H1 (cell line): ENCODE data around the gene TARBP2. TPM values are rescaled to one million over a fixed set of nuclear protein-coding genes. Genes with fewer than 3 reads are reported as not detected.

Experiments used
- CTCF ChIA-PET: fragments of 300-600 bp; sonication (Branson Sonifier 250); formaldehyde crosslinking; loops from one replicate; lab custom pipeline; 2021; ENCODE audit not compliant: partially characterized antibody; lab: Charles Lee
- POLR2A ChIA-PET: fragments of 300-600 bp; sonication (Branson Sonifier 250); formaldehyde crosslinking; loops from one replicate; lab custom pipeline; 2021; ENCODE audit warnings: inconsistent platforms; ENCODE audit not compliant: partially characterized antibody; lab: Charles Lee
- DNase-seq, 2 experiments: peaks; one replicate each; pipeline versions ENCODE4 v3.0.0 to v3.0.0-alpha.2; 2010 to 2022; ENCODE audit warnings: low spot score in 2 of 2, low read depth in 1 of 2, mixed read lengths in 1 of 2
- FAIRE-seq: peaks from 2 replicates; lab custom pipeline; 2011; peaks lifted over from hg19 to GRCh38; lab: Jason Lieb, UNC
- H2AFZ ChIP-seq: 2 replicates; pipeline ENCODE4 v1.8.1; 2012; ENCODE audit warnings: low read length, inconsistent platforms
- H2AK5ac ChIP-seq: 2 replicates; pipeline ENCODE4 v1.6.1; 2013; ENCODE audit warnings: low read depth, low read length
- H2BK120ac ChIP-seq: replicated peaks from 2 replicates; pipeline ENCODE3; 2013; ENCODE audit warnings: low read depth, low read length, inconsistent platforms
- H2BK12ac ChIP-seq: 2 replicates; pipeline ENCODE4 v1.6.1; 2013; ENCODE audit warnings: low read depth, low read length
- H2BK15ac ChIP-seq: 2 replicates; pipeline ENCODE4 v1.6.1; 2013; ENCODE audit warnings: low read length
- H2BK20ac ChIP-seq: 2 replicates; pipeline ENCODE4 v1.6.1; 2013; ENCODE audit warnings: low read length
- H2BK5ac ChIP-seq: 2 replicates; pipeline ENCODE4 v1.6.1; 2013; ENCODE audit warnings: low read depth, low read length
- H3K14ac ChIP-seq: 2 replicates; pipeline ENCODE4 v1.6.1; 2013; ENCODE audit warnings: inconsistent platforms; ENCODE audit not compliant: insufficient read length
- H3K18ac ChIP-seq: 2 replicates; pipeline ENCODE4 v1.6.1; 2013; ENCODE audit warnings: low read length; ENCODE audit errors: extremely low read depth
- H3K23ac ChIP-seq: 2 replicates; pipeline ENCODE4 v1.6.1; 2013; ENCODE audit warnings: inconsistent platforms; ENCODE audit not compliant: insufficient read length
- H3K23me2 ChIP-seq: 2 replicates; pipeline ENCODE4 v1.6.1; 2013; ENCODE audit warnings: low read depth, low read length
- H3K27ac ChIP-seq: 2 replicates; pipeline ENCODE4 v1.6.1; 2011; ENCODE audit warnings: low read depth, low read length, inconsistent platforms
- H3K27me3 ChIP-seq, 4 experiments: replicated peaks in 1 of 4; 1 replicate in 1 of 4; 2 replicates in 3 of 4; pipeline versions ENCODE4 v1.6.1 to v1.8.1; 2011 to 2013; ENCODE audit warnings: low read length in 3 of 4, mild to moderate bottlenecking in 3 of 4, inconsistent platforms in 2 of 4, mixed read lengths in 2 of 4, moderate library complexity in 1 of 4; ENCODE audit not compliant: control insufficient read depth in 3 of 4, insufficient read depth in 3 of 4; ENCODE audit errors: extremely low read depth in 1 of 4
- H3K36me3 ChIP-seq, 4 experiments: 2 replicates each; pipeline versions ENCODE4 v1.6.1 to v1.8.1; 2011 to 2013; ENCODE audit warnings: mild to moderate bottlenecking in 4 of 4, low read length in 3 of 4, moderate library complexity in 2 of 4, control low read depth in 1 of 4, inconsistent platforms in 1 of 4; ENCODE audit not compliant: insufficient read depth in 4 of 4, control insufficient read depth in 2 of 4
- H3K4ac ChIP-seq: replicated peaks from 2 replicates; pipeline ENCODE3; 2013; ENCODE audit warnings: low read length, low read depth, mixed read lengths, inconsistent platforms; ENCODE audit not compliant: insufficient read length
- H3K4me1 ChIP-seq, 4 experiments: replicated peaks in 1 of 4; 1 replicate in 1 of 4; 2 replicates in 3 of 4; pipeline versions ENCODE4 v1.6.1 to v1.8.1; 2011 to 2013; ENCODE audit warnings: low read length in 3 of 4, inconsistent platforms in 2 of 4, mixed read lengths in 1 of 4; ENCODE audit not compliant: insufficient read depth in 4 of 4, control insufficient read depth in 3 of 4
- H3K4me2 ChIP-seq, 2 experiments: 2 replicates each; pipeline versions ENCODE4 v1.6.1 to v1.8.1; 2011 to 2013; ENCODE audit warnings: low read depth in 2 of 2, low read length in 2 of 2, control low read depth in 1 of 2, inconsistent platforms in 1 of 2, mild to moderate bottlenecking in 1 of 2; ENCODE audit not compliant: insufficient read depth in 1 of 2
- H3K4me3 ChIP-seq, 4 experiments: fragments of 200-600, 300-600 bp in 1 of 4; sonication (generic), shearing (Covaris generic), sonication (Bioruptor Twin) in 1 of 4; 2 replicates each; pipeline versions ENCODE4 v1.5.1 to v1.8.1; 2011 to 2016; ENCODE audit warnings: low read length in 4 of 4, low read depth in 3 of 4, control low read depth in 2 of 4, inconsistent platforms in 2 of 4, mild to moderate bottlenecking in 2 of 4, mixed read lengths in 1 of 4, moderate library complexity in 1 of 4; ENCODE audit not compliant: insufficient read depth in 2 of 4; ENCODE audit errors: extremely low read depth in 1 of 4
- H3K56ac ChIP-seq: replicated peaks from 2 replicates; pipeline ENCODE3; 2013; ENCODE audit warnings: low read depth, mild to moderate bottlenecking, mixed read lengths, low read length, inconsistent platforms; ENCODE audit not compliant: insufficient read length
- H3K79me1 ChIP-seq: 2 replicates; pipeline ENCODE4 v1.6.1; 2013; ENCODE audit warnings: low read depth, low read length, control low read depth
- H3K79me2 ChIP-seq, 2 experiments: 2 replicates each; pipeline versions ENCODE4 v1.6.1 to v1.8.1; 2012 to 2013; ENCODE audit warnings: low read length in 2 of 2, mild to moderate bottlenecking in 2 of 2, inconsistent platforms in 1 of 2; ENCODE audit not compliant: insufficient read depth in 2 of 2, control insufficient read depth in 1 of 2
- H3K9ac ChIP-seq, 4 experiments: replicated peaks in 1 of 4; 1 replicate in 1 of 4; 2 replicates in 3 of 4; pipeline versions ENCODE4 v1.6.1 to v1.8.1; 2011 to 2013; ENCODE audit warnings: low read depth in 3 of 4, low read length in 3 of 4, control low read depth in 2 of 4, mild to moderate bottlenecking in 2 of 4, moderate library complexity in 2 of 4, inconsistent platforms in 1 of 4; ENCODE audit errors: extremely low read depth in 1 of 4
- H3K9me3 ChIP-seq, 2 experiments: 2 replicates each; pipeline versions ENCODE4 v1.6.1 to v1.8.1; 2012 to 2013; ENCODE audit warnings: mild to moderate bottlenecking in 2 of 2, moderate library complexity in 2 of 2, control low read depth in 1 of 2, inconsistent platforms in 1 of 2, low read depth in 1 of 2, low read length in 1 of 2, mixed read lengths in 1 of 2; ENCODE audit not compliant: insufficient read depth in 2 of 2
- H4K20me1 ChIP-seq, 2 experiments: replicated peaks in 1 of 2; 2 replicates each; pipeline versions ENCODE3 to v1.8.1; 2011 to 2013; ENCODE audit warnings: inconsistent platforms in 2 of 2, low read length in 2 of 2, mild to moderate bottlenecking in 1 of 2; ENCODE audit not compliant: insufficient read depth in 2 of 2, control insufficient read depth in 1 of 2
- H4K5ac ChIP-seq: 2 replicates; pipeline ENCODE4 v1.6.1; 2013; ENCODE audit warnings: low read length, low read depth, mixed read lengths, inconsistent platforms; ENCODE audit not compliant: insufficient read length
- H4K8ac ChIP-seq: 2 replicates; pipeline ENCODE4 v1.8.0; 2013; ENCODE audit warnings: mild to moderate bottlenecking, moderate library complexity, low read length, inconsistent platforms; ENCODE audit not compliant: insufficient read depth; ENCODE audit errors: extremely low read depth
- H4K91ac ChIP-seq: replicated peaks from 2 replicates; pipeline ENCODE3; 2013; ENCODE audit warnings: low read length, mixed read lengths, inconsistent platforms; ENCODE audit not compliant: insufficient read length
- ATF3 ChIP-seq: IDR thresholded peaks from 2 replicates; pipeline ENCODE4 v1.6.1; 2011; ENCODE audit warnings: low read depth, mild to moderate bottlenecking, low read length; ENCODE audit not compliant: insufficient read depth
- GTF2F1 ChIP-seq: IDR thresholded peaks from 2 replicates; pipeline ENCODE4 v1.6.1; 2012; ENCODE audit warnings: low read depth, low read length, improper control_type of control experiment, borderline replicate concordance
- KDM4A ChIP-seq: IDR thresholded peaks from one replicate; pipeline ENCODE4 v1.7.1; 2012; ENCODE audit warnings: low read depth, mild to moderate bottlenecking, moderate library complexity, low read length, inconsistent platforms; ENCODE audit not compliant: severe bottlenecking
- TAF1 ChIP-seq: IDR thresholded peaks from 2 replicates; pipeline ENCODE4 v1.6.1; 2011; ENCODE audit warnings: mild to moderate bottlenecking, low read depth, low read length
- WGBS, 2 experiments: shearing (Covaris generic) in 1 of 2; methylation state at CpG; one replicate each; pipeline versions ENCODE4 v1.1.6 to v1.1.7; 2013 to 2015; ENCODE audit warnings: low lambda C conversion rate in 2 of 2, mixed read lengths in 2 of 2, inconsistent platforms in 1 of 2, low coverage in 1 of 2, missing lambda C conversion rate in 1 of 2; ENCODE audit not compliant: insufficient replicate concordance in 2 of 2, insufficient coverage in 1 of 2, insufficient read length in 1 of 2; ENCODE audit errors: extremely low coverage in 1 of 2, missing lambda C conversion rate in 1 of 2; 5-methylcytosine and 5-hydroxymethylcytosine counted together
- polyA plus RNA-seq, 7 experiments: library from polyadenylated mRNA; depleted of rRNA in 3 of 7; stranded (reverse) in 5 of 7; unstranded in 2 of 7; fragments of >200 nt in 5 of 7; fragments of 200-250 nt in 2 of 7; gene quantifications; 1 replicate in 5 of 7; 2 replicates in 1 of 7; 4 replicates in 1 of 7; pipeline versions ENCODE4 v1.2.1 to v1.2.3, GENCODE V29; 2011 to 2013; ENCODE audit warnings: missing spikeins in 2 of 7, mixed read lengths in 2 of 7
- total RNA-seq: library from RNA; stranded (reverse); fragmentation: NEBNext Ultra II Directional; extraction: Animal tissue kit (Norgen Biotek cat#: 25700); gene quantifications from 2 replicates; pipeline ENCODE4 v1.2.1, GENCODE V29; 2021

TARBP2 gene
- total and polyA plus RNA-seq, 2 of the 8 experiments (the other 6 are each of a cell fraction or from before 2014, with no cell fraction given): 69.9 to 122 TPM

GRCh38 chr12:53465679-53466078, 35.4 kb upstream of the TARBP2 start:
- CTCF ChIA-PET: interaction anchor here (1.5 to 6.4 kb wide), 3 partner anchors 9 to 37 kb away, joined by 3 to 57 read pairs (median 13); no protein-coding TSS in a partner anchor
- Histone ChIP-seq H3K27ac (no peak overlapping the region), H3K4me1 (peaks cover 0 to 10% (median 0%) of the 10 kb centered on the region in 4 experiments; a peak in 2 of 7 replicates), H2BK15ac (no peak overlapping the region), H3K14ac (no peak overlapping the region), H2BK5ac (no peak overlapping the region), H3K4ac (no peak overlapping the region), H3K23me2 (no peaks in the 10 kb centered on the region; the same call in 1 of the 2 replicates), H2AK5ac (no peak overlapping the region), H4K8ac (no peak overlapping the region), H3K36me3 (peaks cover 86 to 100% (median 94%) of the 10 kb centered on the region in 4 experiments), H2BK20ac (no peak overlapping the region), H3K9me3 (no peaks in the 10 kb centered on the region), H3K79me1 (peaks cover 7% of the 10 kb centered on the region), H2BK120ac (no peak overlapping the region), H2BK12ac (no peak overlapping the region), H3K4me2 (no peak overlapping the region), H3K4me3 (no peak overlapping the region), H3K79me2 (peaks cover 0 to 68% of the 10 kb centered on the region in 2 experiments; a peak in 2 of 4 replicates), H4K5ac (no peak overlapping the region), H3K23ac (no peak overlapping the region), H4K20me1 (peaks cover 32 to 50% of the 10 kb centered on the region in 2 experiments), H2AFZ (no peak overlapping the region), H4K91ac (no peak overlapping the region), H3K56ac (no peak overlapping the region), H3K27me3 (no peaks in the 10 kb centered on the region), H3K9ac (no peak overlapping the region), H3K18ac (no peak overlapping the region)
- POLR2A ChIA-PET: interaction anchor here (0.9 to 67.0 kb wide), 3 partner anchors 2 to 166 kb away, joined by 3 to 3397 read pairs (median 3397); partner anchors contain the start of genes MAP3K12, MYG1, NPFF and PCBP2
- DNase-seq: no peak
- TF ChIP-seq TAF1 (no peak), ATF3 (no peak), KDM4A (no peak), GTF2F1 (no peak)
- FAIRE-seq: no peak
- WGBS, 2 experiments: 91% methylated on average over 2 of the region's 2 CpGs; no CpG with 5 or more reads in 1 of the 2 experiments
